ENCODE data around the gene CARS2.

DNA sequence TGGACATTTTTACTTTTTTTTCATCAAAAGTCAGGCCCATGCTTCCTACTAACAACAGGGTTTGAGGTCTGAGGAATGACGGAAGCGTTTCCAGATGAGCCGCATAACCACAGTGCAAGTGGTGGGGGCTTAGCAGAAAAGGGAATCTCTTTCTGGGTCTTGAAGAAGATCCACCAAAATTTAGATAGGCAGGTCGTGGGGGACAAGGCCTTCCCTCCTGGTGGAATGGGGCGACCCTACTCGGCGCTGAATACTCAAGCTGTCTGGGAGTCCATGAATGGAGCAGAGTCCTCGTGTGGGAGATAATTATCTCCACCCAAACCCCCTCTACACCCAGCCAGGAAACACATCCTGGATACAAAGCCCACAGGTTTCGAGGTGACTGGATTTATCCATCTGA lies 36.9 kb downstream of the CARS2 start:
- TF ChIP-seq OSR1 (CRISPR knock-in tag; IDR thresholded peaks at IDR 0.05), result no peak
- no peak for TF ChIP-seq ZFP30 (CRISPR knock-in tag; IDR thresholded peaks at IDR 0.05)
- TF ChIP-seq, protein P1, sequence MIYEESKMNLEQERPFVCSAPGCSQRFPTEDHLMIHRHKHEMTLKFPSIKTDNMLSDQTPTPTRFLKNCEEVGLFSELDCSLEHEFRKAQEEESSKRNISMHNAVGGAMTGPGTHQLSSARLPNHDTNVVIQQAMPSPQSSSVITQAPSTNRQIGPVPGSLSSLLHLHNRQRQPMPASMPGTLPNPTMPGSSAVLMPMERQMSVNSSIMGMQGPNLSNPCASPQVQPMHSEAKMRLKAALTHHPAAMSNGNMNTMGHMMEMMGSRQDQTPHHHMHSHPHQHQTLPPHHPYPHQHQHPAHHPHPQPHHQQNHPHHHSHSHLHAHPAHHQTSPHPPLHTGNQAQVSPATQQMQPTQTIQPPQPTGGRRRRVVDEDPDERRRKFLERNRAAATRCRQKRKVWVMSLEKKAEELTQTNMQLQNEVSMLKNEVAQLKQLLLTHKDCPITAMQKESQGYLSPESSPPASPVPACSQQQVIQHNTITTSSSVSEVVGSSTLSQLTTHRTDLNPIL (CRISPR knock-in tag; IDR thresholded peaks at IDR 0.05; ENCODE audit: low read depth), result no peak
- no peak for TF ChIP-seq ZNF8 (CRISPR knock-in tag; IDR thresholded peaks at IDR 0.05)
- TF ChIP-seq, protein P2, sequence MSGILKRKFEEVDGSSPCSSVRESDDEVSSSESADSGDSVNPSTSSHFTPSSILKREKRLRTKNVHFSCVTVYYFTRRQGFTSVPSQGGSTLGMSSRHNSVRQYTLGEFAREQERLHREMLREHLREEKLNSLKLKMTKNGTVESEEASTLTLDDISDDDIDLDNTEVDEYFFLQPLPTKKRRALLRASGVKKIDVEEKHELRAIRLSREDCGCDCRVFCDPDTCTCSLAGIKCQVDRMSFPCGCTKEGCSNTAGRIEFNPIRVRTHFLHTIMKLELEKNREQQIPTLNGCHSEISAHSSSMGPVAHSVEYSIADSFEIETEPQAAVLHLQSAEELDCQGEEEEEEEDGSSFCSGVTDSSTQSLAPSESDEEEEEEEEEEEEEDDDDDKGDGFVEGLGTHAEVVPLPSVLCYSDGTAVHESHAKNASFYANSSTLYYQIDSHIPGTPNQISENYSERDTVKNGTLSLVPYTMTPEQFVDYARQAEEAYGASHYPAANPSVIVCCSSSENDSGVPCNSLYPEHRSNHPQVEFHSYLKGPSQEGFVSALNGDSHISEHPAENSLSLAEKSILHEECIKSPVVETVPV (CRISPR knock-in tag; IDR thresholded peaks at IDR 0.05), result no peak
- no peak for TF ChIP-seq TOX (CRISPR knock-in tag; IDR thresholded peaks at IDR 0.05; ENCODE audit: borderline replicate concordance)
- TF ChIP-seq ISL1 (CRISPR knock-in tag; IDR thresholded peaks at IDR 0.05), result no peak
- no peak for TF ChIP-seq SNAI2 (CRISPR knock-in tag; IDR thresholded peaks at IDR 0.05)
- TF ChIP-seq ZFP3 (CRISPR knock-in tag; IDR thresholded peaks at IDR 0.05), result no peak
- TF ChIP-seq PPARA (CRISPR knock-in tag; IDR thresholded peaks at IDR 0.05; ENCODE audit: borderline replicate concordance), result no peak
